ENCODE measurements around the gene KCNC2. TPM values are rescaled to one million over a fixed set of nuclear protein-coding genes. Genes with fewer than 3 reads are reported as not detected.

Gene KCNC2
- polyA plus RNA-seq, 3 donors from 2014 or later, result not detected

DNA sequence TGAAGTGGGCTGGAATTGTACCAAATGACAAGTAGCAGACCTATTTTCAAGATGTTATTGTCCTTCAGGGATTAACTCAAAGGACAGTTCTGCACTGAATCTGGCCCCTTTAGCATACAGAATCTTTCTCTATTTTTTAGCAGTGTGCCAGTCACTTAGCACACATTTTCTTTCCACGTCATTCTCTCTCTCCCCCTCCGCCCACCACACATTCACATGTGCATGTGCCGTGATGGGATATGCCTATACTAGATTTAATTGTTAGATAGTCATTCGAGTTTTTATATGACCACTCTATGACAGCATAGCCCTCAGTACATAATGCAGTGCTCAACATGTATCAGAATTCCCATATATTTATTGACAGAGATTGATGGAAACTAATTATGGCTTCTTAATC, 129.1 kb downstream of the KCNC2 start:
- no peaks in the 10 kb centered on the region for H3K36me3 Mint-ChIP-seq
- no peak overlapping the region for H3K27ac Mint-ChIP-seq
- no peaks in the 10 kb centered on the region for H3K4me1 Mint-ChIP-seq
- peaks cover 0 to 2% (median 0%) of the 10 kb centered on the region in 3 donors for H3K27me3 Mint-ChIP-seq (ENCODE audit: low read depth in 3 of 3)
- H3K9me3 Mint-ChIP-seq, result peaks cover 0 to 10% (median 1%) of the 10 kb centered on the region in 6 donors
- no peak overlapping the region for H3K4me3 Mint-ChIP-seq
- DNase-seq, result no peak

DNA sequence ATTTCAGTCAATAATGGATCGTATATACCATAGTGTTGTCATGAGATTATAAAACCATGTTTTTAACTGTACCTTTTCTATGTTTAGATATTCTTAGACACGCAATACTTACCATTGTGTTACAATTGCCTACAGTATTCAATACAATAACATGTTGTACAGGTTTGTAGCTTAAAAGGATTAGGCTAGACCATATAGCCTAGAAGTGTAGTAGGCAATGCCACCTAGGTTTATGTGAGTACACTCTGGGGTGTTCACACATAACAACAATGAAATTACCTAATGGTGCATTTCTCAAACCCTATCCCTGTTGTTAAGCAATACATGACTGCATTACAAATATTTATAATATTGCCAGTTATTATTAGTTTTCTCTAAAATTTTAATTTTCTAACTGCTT, 144.2 kb downstream of the KCNC2 start:
- peaks cover 5 to 25% (median 11%) of the 10 kb centered on the region in 6 donors for H3K9me3 Mint-ChIP-seq
- DNase-seq, result no peak
- H3K27me3 Mint-ChIP-seq (ENCODE audit: low read depth in 3 of 3), result no peaks in the 10 kb centered on the region
- no peaks in the 10 kb centered on the region for H3K4me1 Mint-ChIP-seq
- no peak overlapping the region for H3K27ac Mint-ChIP-seq
- no peak overlapping the region for H3K4me3 Mint-ChIP-seq
- no peaks in the 10 kb centered on the region for H3K36me3 Mint-ChIP-seq

DNA sequence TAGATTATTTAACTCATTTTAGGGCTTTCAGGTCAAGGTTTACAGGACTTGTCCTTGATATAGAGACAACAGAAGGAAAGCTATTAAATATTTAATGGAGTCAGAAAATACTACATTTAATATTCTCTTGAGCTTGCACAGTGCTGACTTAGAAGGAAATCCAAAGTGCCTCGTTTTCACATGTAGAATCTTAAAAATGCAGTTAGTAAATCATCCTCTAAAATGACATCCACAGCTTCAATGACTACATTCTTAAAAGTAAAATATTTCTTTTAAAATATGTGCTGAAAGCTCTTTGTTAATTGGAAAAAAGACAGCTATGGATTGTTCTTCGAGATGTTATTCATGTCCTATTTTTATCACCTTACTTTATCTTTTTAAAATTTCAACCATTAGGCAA, 146.9 kb downstream of the KCNC2 start:
- H3K36me3 Mint-ChIP-seq, result no peaks in the 10 kb centered on the region
- peaks cover 0 to 9% (median 3%) of the 10 kb centered on the region in 6 donors for H3K9me3 Mint-ChIP-seq
- DNase-seq, result no peak
- H3K27me3 Mint-ChIP-seq (ENCODE audit: low read depth in 3 of 3), result no peaks in the 10 kb centered on the region
- H3K4me3 Mint-ChIP-seq, result no peak overlapping the region
- H3K4me1 Mint-ChIP-seq, result no peaks in the 10 kb centered on the region
- H3K27ac Mint-ChIP-seq, result no peak overlapping the region

DNA sequence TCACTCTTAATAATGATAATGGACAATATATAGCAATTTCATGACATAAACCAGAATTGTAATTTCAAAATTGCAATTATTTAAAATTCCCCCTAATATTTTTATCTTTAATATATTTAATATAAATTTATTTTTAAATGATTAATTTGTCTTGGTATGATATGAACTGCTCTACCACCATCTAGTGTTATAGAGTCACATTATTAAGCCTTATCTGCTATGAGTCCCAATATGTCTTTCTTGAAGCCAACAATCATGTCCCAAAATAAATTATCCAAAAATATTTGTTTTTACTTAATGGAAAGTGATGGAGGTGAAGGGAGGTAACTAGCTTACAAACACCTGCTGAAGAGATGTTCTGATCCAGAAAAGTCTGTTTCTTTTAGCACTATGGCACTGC, 151.4 kb downstream of the KCNC2 start:
- no peak overlapping the region for H3K27ac Mint-ChIP-seq
- H3K27me3 Mint-ChIP-seq (ENCODE audit: low read depth in 3 of 3), result no peaks in the 10 kb centered on the region
- no peaks in the 10 kb centered on the region for H3K36me3 Mint-ChIP-seq
- peaks cover 0 to 23% (median 5%) of the 10 kb centered on the region in 6 donors for H3K9me3 Mint-ChIP-seq
- DNase-seq, result no peak
- H3K4me3 Mint-ChIP-seq, result no peak overlapping the region
- H3K4me1 Mint-ChIP-seq, result no peaks in the 10 kb centered on the region

DNA sequence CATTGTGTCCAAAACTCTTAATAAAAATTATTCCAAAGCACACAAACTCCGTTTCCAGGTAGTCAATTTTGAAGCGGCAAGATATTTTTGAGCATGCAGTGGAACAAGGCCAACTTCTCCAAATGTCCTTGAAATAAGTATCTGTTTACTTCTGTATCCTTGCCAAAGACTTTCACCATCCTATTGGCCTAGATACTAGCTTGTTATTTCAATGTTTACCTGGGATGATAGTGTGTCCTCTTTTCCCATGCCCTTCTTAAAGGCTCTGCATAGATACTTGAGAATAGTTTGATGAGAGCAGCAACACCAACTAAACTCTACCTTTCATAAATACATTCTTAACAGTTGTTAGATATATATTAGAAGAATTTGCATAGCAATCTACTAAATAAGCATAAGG, 160.9 kb downstream of the KCNC2 start:
- Mint-ChIP-seq H3K9me3 (peaks cover 0 to 9% (median 5%) of the 10 kb centered on the region in 6 donors), H3K27me3 (ENCODE audit: low read depth in 3 of 3) (no peaks in the 10 kb centered on the region), H3K36me3 (no peaks in the 10 kb centered on the region)

DNA sequence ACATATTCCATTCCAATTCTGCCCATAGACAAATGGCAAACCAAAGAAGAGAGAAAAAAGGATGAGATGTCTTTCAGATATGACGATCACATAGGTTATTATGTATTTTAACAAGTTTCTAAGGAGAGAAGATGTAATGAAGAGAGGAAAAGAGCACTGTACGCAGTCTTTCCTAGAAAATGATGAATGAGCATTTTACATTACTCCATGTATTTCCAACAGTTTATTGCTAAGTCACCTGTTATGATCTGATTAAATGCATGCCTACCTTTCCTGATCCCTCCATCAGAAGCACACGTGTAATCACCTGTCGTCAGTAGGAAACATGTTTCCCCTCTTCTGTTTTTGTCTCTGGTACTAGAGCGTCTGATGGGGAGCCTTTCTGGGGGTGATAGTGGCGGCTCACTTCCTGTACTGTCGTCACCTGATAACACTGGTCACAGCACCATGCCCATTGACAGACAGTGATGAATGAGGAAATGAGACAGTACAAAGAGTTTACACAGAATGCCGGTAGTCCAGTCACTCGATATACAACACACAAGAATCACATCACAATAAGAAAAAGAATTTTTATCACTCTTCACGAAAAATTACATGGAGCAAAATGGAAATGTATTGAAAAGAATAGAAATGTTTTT, 161.6 kb downstream of the KCNC2 start:
- Mint-ChIP-seq H3K4me3 (no peak overlapping the region), H3K27me3 (ENCODE audit: low read depth in 3 of 3) (no peaks in the 10 kb centered on the region), H3K9me3 (peaks cover 0 to 9% (median 6%) of the 10 kb centered on the region in 6 donors), H3K4me1 (no peaks in the 10 kb centered on the region), H3K27ac (no peak overlapping the region), H3K36me3 (no peaks in the 10 kb centered on the region)
- DNase-seq, result no peak

More for the DNA sequence above, 160.9 kb downstream of the KCNC2 start:
- Mint-ChIP-seq H3K4me1 (no peaks in the 10 kb centered on the region), H3K27ac (no peak overlapping the region), H3K4me3 (no peak overlapping the region)
- DNase-seq, result no peak

DNA sequence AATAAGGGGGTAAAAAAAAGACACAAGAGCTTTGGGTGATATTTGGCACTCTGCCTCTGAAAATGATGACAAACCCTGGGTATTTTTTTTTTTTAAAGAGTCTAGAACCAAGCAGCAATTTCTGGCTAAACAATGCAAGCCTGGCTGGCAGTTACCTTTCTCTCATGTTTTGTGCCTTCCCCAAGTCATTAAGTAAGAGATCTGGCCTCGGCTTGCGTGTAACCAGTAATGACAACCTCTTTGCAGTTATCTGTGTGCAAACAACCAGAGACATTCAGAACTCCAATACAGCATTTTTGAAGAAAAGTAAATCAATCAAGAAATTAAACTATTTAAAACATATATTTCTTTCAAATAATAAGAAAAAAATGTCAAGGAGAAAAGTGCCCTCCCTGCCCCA, 167.5 kb downstream of the KCNC2 start:
- Mint-ChIP-seq H3K4me1 (no peaks in the 10 kb centered on the region), H3K27me3 (ENCODE audit: low read depth in 3 of 3) (no peaks in the 10 kb centered on the region), H3K27ac (no peak overlapping the region)

DNA sequence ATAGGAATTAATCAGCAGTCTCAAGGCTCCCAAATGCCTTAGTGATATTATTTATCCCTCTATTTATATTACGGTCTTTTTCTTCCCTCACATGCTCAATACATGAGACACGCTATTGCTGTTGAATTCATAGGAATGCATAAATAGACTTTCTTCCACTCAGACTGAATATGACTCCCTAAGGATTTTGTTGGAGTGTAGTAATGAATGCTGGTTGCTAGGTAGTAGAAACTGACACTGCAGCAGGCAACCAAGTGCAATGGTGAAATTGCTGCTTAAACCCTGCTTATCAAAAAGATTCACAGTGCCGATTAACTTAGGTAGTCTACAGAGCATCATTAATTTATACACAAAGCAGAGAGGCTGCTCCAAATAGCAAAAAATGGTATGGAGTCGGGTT, 168.2 kb downstream of the KCNC2 start:
- H3K27ac Mint-ChIP-seq, result no peak overlapping the region
- no peak overlapping the region for H3K4me3 Mint-ChIP-seq
- H3K27me3 Mint-ChIP-seq (ENCODE audit: low read depth in 3 of 3), result no peaks in the 10 kb centered on the region
- H3K9me3 Mint-ChIP-seq, result peaks cover 0 to 11% (median 7%) of the 10 kb centered on the region in 6 donors
- H3K4me1 Mint-ChIP-seq, result no peaks in the 10 kb centered on the region
- DNase-seq, result no peak
- no peaks in the 10 kb centered on the region for H3K36me3 Mint-ChIP-seq

More for the DNA sequence above, 167.5 kb downstream of the KCNC2 start:
- DNase-seq, result no peak
- Mint-ChIP-seq H3K9me3 (peaks cover 0 to 9% (median 7%) of the 10 kb centered on the region in 6 donors), H3K36me3 (no peaks in the 10 kb centered on the region), H3K4me3 (no peak overlapping the region)

DNA sequence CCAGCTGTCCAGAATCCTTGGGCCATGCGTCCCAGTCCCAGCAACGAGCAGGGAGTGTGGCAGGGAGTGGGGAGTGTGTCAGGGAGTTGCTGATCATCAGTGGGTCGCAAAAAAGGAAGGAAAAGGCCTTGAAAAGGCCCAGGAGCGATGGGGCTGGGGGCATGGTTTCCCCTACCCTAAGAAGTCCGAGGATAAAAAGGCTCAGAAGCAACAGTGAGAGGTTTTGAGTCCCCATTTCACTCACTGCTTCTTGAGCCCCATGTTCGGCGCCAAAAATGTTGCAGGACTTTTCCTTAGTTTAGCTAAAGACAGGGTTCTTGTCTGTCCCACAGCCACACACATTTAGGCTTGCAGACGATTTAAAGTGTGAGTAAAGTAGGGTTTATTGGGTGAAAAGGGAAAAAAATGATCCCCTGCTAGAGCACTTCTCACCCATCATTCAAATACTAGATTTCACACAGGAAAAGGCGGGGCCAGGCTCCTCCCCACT, 189.5 kb downstream of the KCNC2 start:
- H3K4me1 Mint-ChIP-seq, result no peaks in the 10 kb centered on the region
- no peaks in the 10 kb centered on the region for H3K27me3 Mint-ChIP-seq (ENCODE audit: low read depth in 3 of 3)
- H3K4me3 Mint-ChIP-seq, result no peak overlapping the region
- no peak for DNase-seq
- peaks cover 20 to 80% (median 45%) of the 10 kb centered on the region in 6 donors for H3K9me3 Mint-ChIP-seq
- no peaks in the 10 kb centered on the region for H3K36me3 Mint-ChIP-seq
- no peak overlapping the region for H3K27ac Mint-ChIP-seq

DNA sequence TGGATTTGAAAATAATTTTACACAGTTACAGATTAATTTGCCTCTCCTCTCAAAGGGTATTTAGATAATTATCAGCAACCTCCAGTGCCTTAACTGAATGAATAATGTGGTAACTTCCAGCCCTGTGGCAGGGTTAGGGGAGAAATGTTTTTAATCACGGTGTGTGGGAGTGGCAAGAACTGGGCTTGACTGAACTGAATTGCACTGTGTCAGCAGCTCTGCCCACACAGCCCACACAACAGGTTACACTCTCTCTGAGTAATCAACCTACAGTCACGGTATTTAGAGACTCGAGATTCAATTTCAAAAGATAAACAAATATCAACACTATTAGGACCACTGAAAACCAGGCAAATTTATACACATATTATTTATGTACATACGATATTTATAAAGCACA, 198.5 kb downstream of the KCNC2 start:
- no peak for DNase-seq
- Mint-ChIP-seq H3K36me3 (no peaks in the 10 kb centered on the region), H3K27ac (no peak overlapping the region), H3K9me3 (peaks cover 6 to 34% (median 14%) of the 10 kb centered on the region in 6 donors), H3K4me1 (no peaks in the 10 kb centered on the region), H3K27me3 (ENCODE audit: low read depth in 3 of 3) (no peaks in the 10 kb centered on the region), H3K4me3 (no peak overlapping the region)

DNA sequence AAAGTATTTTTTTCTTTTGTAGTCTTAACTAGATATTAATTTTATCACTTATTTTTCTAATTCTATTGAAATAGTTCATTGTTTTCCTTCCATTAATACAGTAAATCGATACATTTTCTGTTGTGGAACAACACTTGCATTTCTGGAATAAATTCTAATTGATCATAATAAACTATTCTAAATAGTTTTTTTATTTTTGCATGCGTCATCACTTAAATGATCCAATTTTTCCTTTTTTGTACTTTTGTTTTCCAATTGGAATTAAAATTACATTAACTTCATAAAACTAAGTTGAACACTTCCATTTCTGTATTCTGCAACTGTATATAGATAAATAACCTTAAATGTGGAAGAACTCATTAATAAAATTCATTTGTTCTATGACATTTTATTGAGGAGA, 202.5 kb downstream of the KCNC2 start:
- H3K9me3 Mint-ChIP-seq, result peaks cover 10 to 29% (median 16%) of the 10 kb centered on the region in 6 donors
- no peaks in the 10 kb centered on the region for H3K27me3 Mint-ChIP-seq (ENCODE audit: low read depth in 3 of 3)
- no peak for DNase-seq
- no peak overlapping the region for H3K4me3 Mint-ChIP-seq
- no peak overlapping the region for H3K27ac Mint-ChIP-seq
- H3K4me1 Mint-ChIP-seq, result no peaks in the 10 kb centered on the region
- H3K36me3 Mint-ChIP-seq, result no peaks in the 10 kb centered on the region

DNA sequence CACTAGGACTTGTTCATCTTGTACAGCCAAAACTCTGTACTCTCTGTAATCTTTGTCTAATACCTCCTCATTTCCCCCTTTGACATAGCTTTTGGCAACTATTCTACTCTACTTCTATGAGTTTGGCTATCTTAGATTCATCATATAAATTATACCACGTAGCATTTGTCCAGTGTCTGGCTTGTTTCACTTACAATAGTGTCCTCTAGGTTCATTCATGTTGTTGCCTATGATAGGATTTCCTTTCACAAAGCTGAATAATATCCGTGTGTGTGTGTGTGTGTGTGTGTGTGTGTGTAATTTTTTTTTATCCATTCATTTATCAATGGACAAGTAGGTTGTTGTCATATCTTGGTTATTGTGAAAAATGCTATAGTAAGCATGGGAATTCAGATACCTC, 209.5 kb downstream of the KCNC2 start:
- Mint-ChIP-seq H3K27me3 (ENCODE audit: low read depth in 3 of 3) (peaks cover 0 to 1% (median 0%) of the 10 kb centered on the region in 3 donors), H3K4me1 (no peaks in the 10 kb centered on the region), H3K4me3 (no peak overlapping the region), H3K27ac (no peak overlapping the region), H3K36me3 (no peaks in the 10 kb centered on the region), H3K9me3 (peaks cover 0 to 15% (median 6%) of the 10 kb centered on the region in 6 donors)
- DNase-seq, result no peak

DNA sequence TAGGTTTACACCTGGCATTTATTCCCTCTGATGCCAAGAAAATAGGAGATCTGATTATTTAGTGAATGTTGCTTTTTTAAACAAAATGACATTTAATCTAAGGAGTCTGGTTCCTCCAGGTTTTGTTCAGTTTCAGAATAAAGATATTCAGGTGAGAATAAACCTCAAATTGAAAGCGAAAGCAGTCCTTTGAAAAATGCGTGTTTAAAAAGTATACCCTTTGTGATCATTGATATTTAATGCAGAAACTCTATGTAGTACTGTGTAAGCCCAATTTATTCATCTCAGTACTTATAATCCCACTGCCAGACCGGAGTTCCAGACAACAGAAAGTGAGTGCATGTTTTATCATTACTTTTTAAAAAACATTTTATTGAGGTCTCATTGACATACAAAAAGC, 210.2 kb downstream of the KCNC2 start:
- peaks cover 0 to 1% (median 0%) of the 10 kb centered on the region in 3 donors for H3K27me3 Mint-ChIP-seq (ENCODE audit: low read depth in 3 of 3)
- H3K4me1 Mint-ChIP-seq, result no peaks in the 10 kb centered on the region
- H3K36me3 Mint-ChIP-seq, result no peaks in the 10 kb centered on the region
- H3K27ac Mint-ChIP-seq, result no peak overlapping the region
- no peak overlapping the region for H3K4me3 Mint-ChIP-seq
- DNase-seq, result no peak
- peaks cover 0 to 19% (median 5%) of the 10 kb centered on the region in 6 donors for H3K9me3 Mint-ChIP-seq

Measured in immature natural killer cell (primary cell).